HT-29 (cell line): ENCODE results near the gene ASAP3. TPM values are rescaled to one million over a fixed set of nuclear protein-coding genes. Genes with fewer than 3 reads are reported as not detected.
A peak's percentile ranks its signal among the peaks of the same experiment; 100 is the strongest.
"Not testable (repeated sequence)": the region's sequence is repeated elsewhere in the genome, so short reads cannot be mapped to it uniquely, and the experiment has no call there.

Experiments used
- DNase-seq: peaks from one replicate; pipeline ENCODE4 v3.0.0-alpha.2; 2015; ENCODE audit warnings: low spot score
- total RNA-seq: library from RNA; depleted of rRNA; stranded (reverse); fragments of >200 nt; shearing (Covaris generic); gene quantifications from 2 replicates; pipeline ENCODE4 v1.2.3, GENCODE V29; 2014

Gene ASAP3
- total RNA-seq, 1 experiment from 2014 or later = 4.3 TPM

GRCh38 chr1:23515905-23516304 is 31.9 kb upstream of the ASAP3 start:
- DNase-seq = no peak

GRCh38 chr1:23514111-23514679 is 30.2 kb upstream of the ASAP3 start:
- DNase-seq = no peak

- no peak for DNase-seq
Measured at GRCh38 chr1:23509896-23510295, 25.9 kb upstream of the ASAP3 start.

- no peak for DNase-seq
Measured at GRCh38 chr1:23506376-23507107, 22.6 kb upstream of the ASAP3 start.

GRCh38 chr1:23505851-23506250 is 21.9 kb upstream of the ASAP3 start:
- no peak for DNase-seq

GRCh38 chr1:23504156-23504555 is 20.2 kb upstream of the ASAP3 start:
- not testable (repeated sequence) for DNase-seq

GRCh38 chr1:23502951-23503350 is 19.0 kb upstream of the ASAP3 start:
- DNase-seq = no peak

GRCh38 chr1:23500466-23500865 is 16.5 kb upstream of the ASAP3 start:
- peak; percentile 4 for DNase-seq

GRCh38 chr1:23497777-23498439 is 13.9 kb upstream of the ASAP3 start:
- no peak for DNase-seq

GRCh38 chr1:23496490-23497181 is 12.7 kb upstream of the ASAP3 start:
- DNase-seq = no peak

- DNase-seq = not testable (repeated sequence)
Measured at GRCh38 chr1:23494836-23495235, 10.9 kb upstream of the ASAP3 start.

GRCh38 chr1:23492776-23493175 is 8.8 kb upstream of the ASAP3 start:
- not testable (repeated sequence) for DNase-seq

- DNase-seq = no peak
Measured at GRCh38 chr1:23492132-23492720, 8.2 kb upstream of the ASAP3 start.

- DNase-seq = no peak
Measured at GRCh38 chr1:23489842-23490241, 5.9 kb upstream of the ASAP3 start.

GRCh38 chr1:23485002-23485332 is 988 bp upstream of the ASAP3 start:
- no peak for DNase-seq

- peak; percentile 75 for DNase-seq
Measured at GRCh38 chr1:23484253-23485001, 448 bp upstream of the ASAP3 start.

GRCh38 chr1:23481904-23482303 is 2.1 kb downstream of the ASAP3 start:
- DNase-seq = no peak

GRCh38 chr1:23481026-23481597 is 2.9 kb downstream of the ASAP3 start:
- DNase-seq = no peak

- DNase-seq = no peak
Measured at GRCh38 chr1:23480187-23481025, 3.6 kb downstream of the ASAP3 start.

- DNase-seq = no peak
Measured at GRCh38 chr1:23479666-23479941, 4.4 kb downstream of the ASAP3 start.
